A673 (cell line): Measurements from ENCODE around the gene C1QTNF9B.

ENCODE experiments used
- CTCF ChIP-seq: fragments of 300-800, 200-600 bp; sonication (generic); conservative IDR thresholded peaks from 2 replicates; pipeline ENCODE4 v1.5.1; 2017; ENCODE audit warnings: low read depth, mild to moderate bottlenecking, antibody characterized with exemption, low read length, moderate library complexity, mixed read lengths
- EZH2 ChIP-seq: fragments of 200-600 bp; sonication (generic); IDR thresholded peaks from 2 replicates; pipeline ENCODE4 v1.6.1; 2017; ENCODE audit warnings: borderline replicate concordance, low read depth, mild to moderate bottlenecking, mixed read lengths, antibody characterized with exemption, low read length; ENCODE audit not compliant: poor library complexity, severe bottlenecking

- TF ChIP-seq CTCF (no peak), EZH2 (no peak)
These were observed 37.8 kb downstream of the C1QTNF9B start for GRCh38 chr13:23859455-23859854.
